GM12878 (cell line): Measurements from ENCODE around the gene DLX1. TPM values are rescaled to one million over a fixed set of nuclear protein-coding genes. Genes with fewer than 3 reads are reported as not detected.

ENCODE experiments used
- ATAC-seq: fragments of 200-7000 bp; cut with Tn5 transposase; 3 replicates; pipeline ENCODE4 v1.9.1; 2020; ENCODE audit warnings: mild to moderate bottlenecking, moderate library complexity
- BruUV-seq: library from RNA; stranded (reverse); fragments of 400-500 nt; replicated peaks from 2 replicates; lab custom pipeline; 2021; lab: Mats Ljungman, UMichigan
- CTCF ChIA-PET: fragments of 300-600 bp; sonication (Branson Sonifier 250); formaldehyde crosslinking; extraction: SDS; loops from one replicate; lab custom pipeline; 2021; ENCODE audit warnings: inconsistent platforms; lab: Yijun Ruan, JAX
- POLR2A ChIA-PET: fragments of 350-600 bp; formaldehyde crosslinking; extraction: SDS; loops from one replicate; lab custom pipeline; 2021; ENCODE audit warnings: inconsistent platforms; lab: Charles Lee
- RAD21 ChIA-PET: fragments of 300-600 bp; sonication (Branson Sonifier 250); formaldehyde crosslinking; loops from one replicate; lab custom pipeline; 2023; ENCODE audit warnings: antibody characterized with exemption; ENCODE audit not compliant: unreplicated experiment; lab: Charles Lee
- SMC1A ChIA-PET: fragments of 300-600 bp; sonication (Branson Sonifier 250); formaldehyde crosslinking; loops from one replicate; lab custom pipeline; 2023; ENCODE audit not compliant: unreplicated experiment, uncharacterized antibody; lab: Charles Lee
- DNase-seq: peaks from one replicate; pipeline ENCODE4 v3.0.0-alpha.2; 2011; ENCODE audit warnings: low read depth, low spot score
- FAIRE-seq: peaks from 3 replicates; lab custom pipeline; 2011; peaks lifted over from hg19 to GRCh38; lab: Jason Lieb, UNC
- H2AFZ ChIP-seq: 2 replicates; pipeline ENCODE4 v1.6.0; 2011; ENCODE audit warnings: low read depth, low read length, control low read depth; ENCODE audit not compliant: control insufficient read depth
- H3K27ac ChIP-seq: 2 replicates; pipeline ENCODE4 v1.5.1; 2011; ENCODE audit warnings: control low read depth; ENCODE audit not compliant: control insufficient read depth, insufficient read depth
- H3K27me3 ChIP-seq, 2 experiments: replicated peaks in 1 of 2; 2 replicates each; pipeline versions ENCODE4 v1.6.0 to v1.6.1; 2011; ENCODE audit warnings: low read length in 1 of 2; ENCODE audit not compliant: control insufficient read depth in 2 of 2, insufficient read depth in 2 of 2
- H3K36me3 ChIP-seq, 2 experiments: 2 replicates each; pipeline ENCODE4 v1.5.1; 2011; ENCODE audit warnings: low read length in 1 of 2; ENCODE audit not compliant: control insufficient read depth in 2 of 2, insufficient read depth in 2 of 2
- H3K4me1 ChIP-seq: 2 replicates; pipeline ENCODE4 v1.6.1; 2011; ENCODE audit warnings: mild to moderate bottlenecking, low read length, moderate library complexity, mixed read lengths; ENCODE audit not compliant: control insufficient read depth, insufficient read depth
- H3K4me2 ChIP-seq: 2 replicates; pipeline ENCODE4 v1.6.0; 2011; ENCODE audit warnings: control low read depth; ENCODE audit not compliant: control insufficient read depth, insufficient read depth
- H3K4me3 ChIP-seq: fragments of 200-600 bp; sonication (generic); 2 replicates; pipeline ENCODE4 v1.5.1; 2016
- H3K79me2 ChIP-seq: 2 replicates; pipeline ENCODE4 v1.6.0; 2011; ENCODE audit warnings: low read length; ENCODE audit not compliant: control insufficient read depth, insufficient read depth
- H3K9ac ChIP-seq: 2 replicates; pipeline ENCODE4 v1.8.0; 2011; ENCODE audit warnings: low read length, control low read depth, mixed read lengths; ENCODE audit not compliant: control insufficient read depth, insufficient read depth
- H3K9me3 ChIP-seq: replicated peaks from 3 replicates; pipeline ENCODE4 v1.5.1; 2011; ENCODE audit warnings: mild to moderate bottlenecking, low read length; ENCODE audit not compliant: control insufficient read depth, insufficient read depth
- H4K20me1 ChIP-seq: 2 replicates; pipeline ENCODE4 v1.6.0; 2011; ENCODE audit not compliant: control insufficient read depth, insufficient read depth
- BCL3 ChIP-seq: IDR thresholded peaks from 2 replicates; pipeline ENCODE4 v1.6.1; 2011; ENCODE audit warnings: borderline replicate concordance, low read depth, mild to moderate bottlenecking, moderate library complexity, low read length; ENCODE audit not compliant: insufficient read depth, poor library complexity, severe bottlenecking
- CUX1 ChIP-seq: IDR thresholded peaks from 2 replicates; pipeline ENCODE4 v1.6.1; 2012; ENCODE audit warnings: improper control_type of control experiment, low read depth, low read length; ENCODE audit not compliant: insufficient replicate concordance
- EP300 ChIP-seq, 2 experiments: fragments of 150-350 bp in 1 of 2; IDR thresholded peaks; 2 replicates each; pipeline ENCODE4 v1.6.1; 2011 to 2012; ENCODE audit warnings: low read depth in 2 of 2, low read length in 2 of 2, borderline replicate concordance in 1 of 2, improper control_type of control experiment in 1 of 2, inconsistent platforms in 1 of 2; ENCODE audit not compliant: control insufficient read depth in 1 of 2
- HDAC6 ChIP-seq: fragments of 200-600 bp; sonication (generic); IDR thresholded peaks from one replicate; pipeline ENCODE4 v1.8.0; 2017; ENCODE audit warnings: antibody characterized with exemption; ENCODE audit not compliant: unreplicated experiment
- JUND ChIP-seq: IDR thresholded peaks from 2 replicates; pipeline ENCODE4 v1.6.1; 2012; ENCODE audit warnings: low read depth, mild to moderate bottlenecking, low read length, improper control_type of control experiment, moderate library complexity
- NBN ChIP-seq: fragments of 450-650 bp; IDR thresholded peaks from 2 replicates; pipeline ENCODE4 v1.6.1; 2016
- SMC3 ChIP-seq: IDR thresholded peaks from 2 replicates; pipeline ENCODE4 v1.6.1; 2011; ENCODE audit warnings: low read length, improper control_type of control experiment, borderline replicate concordance
- STAT1 ChIP-seq: fragments of 450-650 bp; conservative IDR thresholded peaks from 2 replicates; pipeline ENCODE4 v1.6.1; 2014; ENCODE audit warnings: antibody characterized with exemption, mild to moderate bottlenecking
- TCF7 ChIP-seq: IDR thresholded peaks from 2 replicates; pipeline ENCODE4 v1.6.1; 2014; ENCODE audit warnings: antibody characterized with exemption, borderline replicate concordance
- WGBS: methylation state at CpG from one replicate; pipeline ENCODE4 v1.1.6; 2016; ENCODE audit warnings: low lambda C conversion rate; ENCODE audit not compliant: insufficient replicate concordance, insufficient coverage; ENCODE audit errors: missing lambda C conversion rate; 5-methylcytosine and 5-hydroxymethylcytosine counted together
- in situ Hi-C: fragments of 300-500 bp; cut with MboI; formaldehyde crosslinking; loops from 9 replicates; pipeline ENCODE4 v1.14.3; 2018; ENCODE audit warnings: mixed read lengths
- intact Hi-C: fragments of 100-400 bp; cut with micrococcal nuclease; formaldehyde crosslinking; loops from one replicate; pipeline ENCODE4 v1.14.2; 2022; ENCODE audit not compliant: unreplicated experiment
- polyA plus RNA-seq, 11 experiments: library from polyadenylated mRNA; depleted of rRNA in 4 of 11; unstranded in 6 of 11; stranded (reverse) in 5 of 11; fragments of >200 nt; fragmentation: Nextera tagmentation in 4 of 11; fragmentation: Illumina TruSeq in 1 of 11; extraction: Ambion mirVana in 4 of 11; extraction: Trizol in 1 of 11; gene quantifications; 1 replicate in 1 of 11; 2 replicates in 10 of 11; pipeline versions ENCODE4 v1.2.1 to v1.2.3, GENCODE V29; 2011 to 2016; ENCODE audit warnings: inconsistent platforms in 2 of 11, missing spikeins in 2 of 11, low read depth in 1 of 11
- total RNA-seq, 4 experiments: library from RNA; depleted of rRNA in 3 of 4; stranded (reverse); fragments of >200 nt in 3 of 4; fragmentation: Illumina TruSeq in 1 of 4; extraction: Trizol in 1 of 4; gene quantifications; 2 replicates each; pipeline versions ENCODE4 v1.2.1 to v1.2.3, GENCODE V29; 2013 to 2021

Gene DLX1
- total and polyA plus RNA-seq, 10 of the 15 experiments (the other 5 are each of a cell fraction or from before 2014, with no cell fraction given) = 0.06 TPM; not detected in 9

- TF ChIP-seq TCF7 (no peak), STAT1 (no peak), BCL3 (no peak), JUND (no peak), CUX1 (no peak), EP300 (IDR thresholded peaks at IDR 0.05; ENCODE audit: borderline replicate concordance in 1 of 2, control insufficient read depth in 1 of 2, low read depth in 2 of 2, low read length in 2 of 2) (no peak), HDAC6 (no peak), SMC3 (no peak), NBN (no peak)
- TF ChIP-seq, all 136 proteins: peak for 0
- DNase-seq (no peak), ATAC-seq (no peak), FAIRE-seq (no peak)
- CTCF ChIA-PET = interaction anchor here (0.9 to 9.9 kb wide), 15 partner anchors 9 to 1177 kb away, joined by 3 to 212 read pairs (median 7); no protein-coding TSS in a partner anchor
- Histone ChIP-seq H3K9ac (no peak overlapping the region), H3K9me3 (no peaks in the 10 kb centered on the region), H3K4me3 (peak overlapping the region; percentile 48; the same call in 1 of the 2 replicates), H2AFZ (peak overlapping the region; percentile 73; the same call in 1 of the 2 replicates), H3K36me3 (no peaks in the 10 kb centered on the region), H3K79me2 (no peaks in the 10 kb centered on the region), H3K4me2 (peak overlapping the region; percentile 68), H3K4me1 (peaks cover 16% of the 10 kb centered on the region), H3K27ac (no peak overlapping the region), H3K27me3 (peaks cover 18 to 20% of the 10 kb centered on the region in 2 experiments), H4K20me1 (no peaks in the 10 kb centered on the region)
- POLR2A ChIA-PET = no interaction called here
- WGBS = 18% methylated on average over 22 of the region's 23 CpGs
- SMC1A ChIA-PET = interaction anchor here (0.7 to 7.0 kb wide), 8 partner anchors 294 to 1133 kb away, joined by 3 to 111 read pairs (median 4); no protein-coding TSS in a partner anchor
- RAD21 ChIA-PET = interaction anchor here (1.1 to 3.1 kb wide), 11 partner anchors 22 to 532 kb away, joined by 3 to 18 read pairs (median 6); partner anchors contain the start of gene DYNC1I2
- in situ Hi-C loops = loop anchor here (5.0 to 25.0 kb wide), 4 partner anchors 293 to 1131 kb away; no protein-coding TSS in a partner anchor
- intact Hi-C loops = loop anchor here (2.0 to 10.0 kb wide), 2 partner anchors 151 to 507 kb away; no protein-coding TSS in a partner anchor
- no TSS peak for BruUV-seq
These were observed 20.3 kb downstream of the DLX1 start for GRCh38 chr2:172105471-172106107.
